Measurements from ENCODE around the gene SAMD14. TPM values are rescaled to one million over a fixed set of nuclear protein-coding genes. Genes with fewer than 3 reads are reported as not detected.

Gene SAMD14
- total and polyA plus RNA-seq, 7 experiments from 2014 or later: 0.70 to 0.78 TPM; not detected in 5

GRCh38 chr17:50113624-50114320 lies 16.2 kb downstream of the SAMD14 start:
- H3K27ac Mint-ChIP-seq: no peak overlapping the region
- POLR2A ChIA-PET: no interaction called here
- no peak for ATAC-seq

GRCh38 chr17:50112694-50113093 lies 17.3 kb downstream of the SAMD14 start:
- H3K27me3 Mint-ChIP-seq: peaks cover 6 to 25% (median 14%) of the 10 kb centered on the region in 5 donors
- ATAC-seq (no peak), DNase-seq (no peak)
- H3K27ac ChIP-seq (ENCODE audit: low read depth, low read length): no peak overlapping the region
- POLR2A ChIA-PET: no interaction called here
- H3K27ac Mint-ChIP-seq: no peak overlapping the region
- H3K4me1 Mint-ChIP-seq: peaks cover 7 to 18% (median 12%) of the 10 kb centered on the region in 7 donors
- CTCF ChIA-PET: no interaction called here
- H3K27me3 ChIP-seq (ENCODE audit: control insufficient read depth in 2 of 2, insufficient read depth in 2 of 2, low read length in 2 of 2): peaks cover 4 to 9% of the 10 kb centered on the region in 2 donors
- peaks cover 0 to 8% (median 2%) of the 10 kb centered on the region in 5 donors for H3K36me3 Mint-ChIP-seq
- peaks cover 0 to 2% (median 0%) of the 10 kb centered on the region in 11 donors for H3K9me3 Mint-ChIP-seq
- H3K36me3 ChIP-seq (ENCODE audit: control insufficient read depth in 2 of 3, insufficient read depth in 3 of 3, low read length in 3 of 3): peaks cover 0 to 35% (median 0%) of the 10 kb centered on the region in 3 experiments
- H3K4me1 ChIP-seq (ENCODE audit: control insufficient read depth in 2 of 2, insufficient read depth in 2 of 2, low read length in 2 of 2): peaks cover 0 to 3% of the 10 kb centered on the region in 2 donors
- no peaks in the 10 kb centered on the region for H3K9me3 ChIP-seq (ENCODE audit: control insufficient read depth in 2 of 3, low read length in 3 of 3)
- no peak overlapping the region for H3K4me3 ChIP-seq (ENCODE audit: low read length)
- intact Hi-C loops (cut with micrococcal nuclease): no loop called here
- no peak overlapping the region for H3K4me3 Mint-ChIP-seq

More at GRCh38 chr17:50113624-50114320, 16.2 kb downstream of the SAMD14 start:
- no peak for DNase-seq
- H3K9me3 Mint-ChIP-seq: peaks cover 0 to 2% (median 0%) of the 10 kb centered on the region in 11 donors
- H3K36me3 Mint-ChIP-seq: peaks cover 0 to 2% (median 1%) of the 10 kb centered on the region in 5 donors
- intact Hi-C loops (cut with micrococcal nuclease): loop anchor here in 1 of 2 donors (2.0 kb wide), 1 partner anchor 85 kb away; no protein-coding TSS in a partner anchor
- Histone ChIP-seq H3K27ac (ENCODE audit: low read depth, low read length) (no peak overlapping the region), H3K36me3 (ENCODE audit: control insufficient read depth in 2 of 3, insufficient read depth in 3 of 3, low read length in 3 of 3) (peaks cover 0 to 24% (median 0%) of the 10 kb centered on the region in 3 experiments), H3K4me1 (ENCODE audit: control insufficient read depth in 2 of 2, insufficient read depth in 2 of 2, low read length in 2 of 2) (peaks cover 0 to 4% of the 10 kb centered on the region in 2 donors), H3K4me3 (ENCODE audit: low read length) (no peak overlapping the region), H3K27me3 (ENCODE audit: control insufficient read depth in 2 of 2, insufficient read depth in 2 of 2, low read length in 2 of 2) (peaks cover 4 to 9% of the 10 kb centered on the region in 2 donors), H3K9me3 (ENCODE audit: control insufficient read depth in 2 of 3, low read length in 3 of 3) (no peaks in the 10 kb centered on the region)
- H3K4me1 Mint-ChIP-seq: peaks cover 7 to 18% (median 12%) of the 10 kb centered on the region in 7 donors
- H3K27me3 Mint-ChIP-seq: peaks cover 6 to 35% (median 20%) of the 10 kb centered on the region in 5 donors
- CTCF ChIA-PET: interaction anchor here (3.7 kb wide), 1 partner anchor 20 kb away, joined by 12 read pairs; no protein-coding TSS in a partner anchor
- no peak overlapping the region for H3K4me3 Mint-ChIP-seq

GRCh38 chr17:50111673-50112655 lies 18.0 kb downstream of the SAMD14 start:
- ChIA-PET POLR2A (interaction anchor here (1.7 kb wide), 1 partner anchor 11 kb away, joined by 3 read pairs; no protein-coding TSS in a partner anchor), CTCF (interaction anchor here (0.6 to 1.2 kb wide), 3 partner anchors 18 to 71 kb away, joined by 3 to 4 read pairs (median 3); partner anchors contain the start of gene PDK2)
- no peaks in the 10 kb centered on the region for H3K4me1 ChIP-seq (ENCODE audit: control insufficient read depth in 2 of 2, insufficient read depth in 2 of 2, low read length in 2 of 2)
- intact Hi-C loops (cut with micrococcal nuclease): no loop called here
- ATAC-seq (no peak), DNase-seq (no peak)
- H3K27me3 Mint-ChIP-seq: peaks cover 6 to 20% (median 13%) of the 10 kb centered on the region in 5 donors
- no peak overlapping the region for H3K4me3 Mint-ChIP-seq
- no peak overlapping the region for H3K27ac ChIP-seq (ENCODE audit: low read depth, low read length)
- peaks cover 0 to 11% (median 2%) of the 10 kb centered on the region in 5 donors for H3K36me3 Mint-ChIP-seq
- peaks cover 7 to 15% (median 10%) of the 10 kb centered on the region in 7 donors for H3K4me1 Mint-ChIP-seq
- no peaks in the 10 kb centered on the region for H3K9me3 ChIP-seq (ENCODE audit: control insufficient read depth in 2 of 3, low read length in 3 of 3)
- H3K9me3 Mint-ChIP-seq: peaks cover 0 to under 1% (median 0%) of the 10 kb centered on the region in 11 donors
- H3K36me3 ChIP-seq (ENCODE audit: control insufficient read depth in 2 of 3, insufficient read depth in 3 of 3, low read length in 3 of 3): peaks cover 0 to 40% (median 0%) of the 10 kb centered on the region in 3 experiments
- peaks cover 2 to 8% of the 10 kb centered on the region in 2 donors for H3K27me3 ChIP-seq (ENCODE audit: control insufficient read depth in 2 of 2, insufficient read depth in 2 of 2, low read length in 2 of 2)
- H3K4me3 ChIP-seq (ENCODE audit: low read length): no peak overlapping the region
- peak overlapping the region in 1 of 9 donors; percentile 42 for H3K27ac Mint-ChIP-seq

- Mint-ChIP-seq H3K27me3 (peaks cover 6 to 8% (median 7%) of the 10 kb centered on the region in 5 donors), H3K9me3 (no peaks in the 10 kb centered on the region), H3K36me3 (peaks cover 0 to 11% (median 3%) of the 10 kb centered on the region in 5 donors), H3K27ac (no peak overlapping the region), H3K4me1 (peaks cover 4 to 10% (median 7%) of the 10 kb centered on the region in 7 donors), H3K4me3 (no peak overlapping the region)
- POLR2A ChIA-PET: interaction anchor here (1.7 kb wide), 1 partner anchor 12 kb away, joined by 3 read pairs; no protein-coding TSS in a partner anchor
- Histone ChIP-seq H3K4me3 (ENCODE audit: low read length) (no peak overlapping the region), H3K27ac (ENCODE audit: low read depth, low read length) (no peak overlapping the region), H3K9me3 (ENCODE audit: control insufficient read depth in 2 of 3, low read length in 3 of 3) (no peaks in the 10 kb centered on the region), H3K27me3 (ENCODE audit: control insufficient read depth in 2 of 2, insufficient read depth in 2 of 2, low read length in 2 of 2) (no peaks in the 10 kb centered on the region), H3K4me1 (ENCODE audit: control insufficient read depth in 2 of 2, insufficient read depth in 2 of 2, low read length in 2 of 2) (no peaks in the 10 kb centered on the region), H3K36me3 (ENCODE audit: control insufficient read depth in 2 of 3, insufficient read depth in 3 of 3, low read length in 3 of 3) (peaks cover 0 to 49% (median 0%) of the 10 kb centered on the region in 3 experiments)
- CTCF ChIA-PET: interaction anchor here (0.5 to 1.1 kb wide), 3 partner anchors 23 to 103 kb away, joined by 3 to 4 read pairs (median 3); no protein-coding TSS in a partner anchor
- intact Hi-C loops (cut with micrococcal nuclease): no loop called here
- DNase-seq (no peak), ATAC-seq (no peak)
These were observed 19.2 kb downstream of the SAMD14 start for GRCh38 chr17:50110591-50111349.

GRCh38 chr17:50109785-50110184 lies 20.2 kb downstream of the SAMD14 start:
- H3K4me1 Mint-ChIP-seq: peaks cover 0 to 5% (median 2%) of the 10 kb centered on the region in 7 donors
- no peak overlapping the region for H3K27ac ChIP-seq (ENCODE audit: low read depth, low read length)

More at GRCh38 chr17:50109785-50110184, 20.2 kb downstream of the SAMD14 start:
- no peaks in the 10 kb centered on the region for H3K27me3 ChIP-seq (ENCODE audit: control insufficient read depth in 2 of 2, insufficient read depth in 2 of 2, low read length in 2 of 2)
- peaks cover 0 to 59% (median 0%) of the 10 kb centered on the region in 3 experiments for H3K36me3 ChIP-seq (ENCODE audit: control insufficient read depth in 2 of 3, insufficient read depth in 3 of 3, low read length in 3 of 3)
- H3K4me1 ChIP-seq (ENCODE audit: control insufficient read depth in 2 of 2, insufficient read depth in 2 of 2, low read length in 2 of 2): no peaks in the 10 kb centered on the region
- ATAC-seq (no peak), DNase-seq (no peak)
- Mint-ChIP-seq H3K27ac (no peak overlapping the region), H3K36me3 (peaks cover 2 to 20% (median 3%) of the 10 kb centered on the region in 5 donors), H3K9me3 (no peaks in the 10 kb centered on the region), H3K4me3 (no peak overlapping the region), H3K27me3 (peaks cover 0 to under 1% (median 0%) of the 10 kb centered on the region in 5 donors)
- H3K4me3 ChIP-seq (ENCODE audit: low read length): no peak overlapping the region
- POLR2A ChIA-PET: interaction anchor here (0.6 kb wide), 1 partner anchor 15 kb away, joined by 3 read pairs; no protein-coding TSS in a partner anchor
- CTCF ChIA-PET: interaction anchor here (0.6 to 1.7 kb wide), 2 partner anchors 12 to 16 kb away, joined by 3 to 4 read pairs; no protein-coding TSS in a partner anchor
- H3K9me3 ChIP-seq (ENCODE audit: control insufficient read depth in 2 of 3, low read length in 3 of 3): no peaks in the 10 kb centered on the region
- intact Hi-C loops (cut with micrococcal nuclease): no loop called here

Measured in naive thymus-derived CD4-positive, alpha-beta T cell (primary cell).